Measurements from ENCODE around the gene NXPH3. TPM values are rescaled to one million over a fixed set of nuclear protein-coding genes. Genes with fewer than 3 reads are reported as not detected.
"Not testable (repeated sequence)": the region's sequence is repeated elsewhere in the genome, so short reads cannot be mapped to it uniquely, and the experiment has no call there.

Gene NXPH3
- total RNA-seq, 1 donor from 2014 or later, result not detected

DNA sequence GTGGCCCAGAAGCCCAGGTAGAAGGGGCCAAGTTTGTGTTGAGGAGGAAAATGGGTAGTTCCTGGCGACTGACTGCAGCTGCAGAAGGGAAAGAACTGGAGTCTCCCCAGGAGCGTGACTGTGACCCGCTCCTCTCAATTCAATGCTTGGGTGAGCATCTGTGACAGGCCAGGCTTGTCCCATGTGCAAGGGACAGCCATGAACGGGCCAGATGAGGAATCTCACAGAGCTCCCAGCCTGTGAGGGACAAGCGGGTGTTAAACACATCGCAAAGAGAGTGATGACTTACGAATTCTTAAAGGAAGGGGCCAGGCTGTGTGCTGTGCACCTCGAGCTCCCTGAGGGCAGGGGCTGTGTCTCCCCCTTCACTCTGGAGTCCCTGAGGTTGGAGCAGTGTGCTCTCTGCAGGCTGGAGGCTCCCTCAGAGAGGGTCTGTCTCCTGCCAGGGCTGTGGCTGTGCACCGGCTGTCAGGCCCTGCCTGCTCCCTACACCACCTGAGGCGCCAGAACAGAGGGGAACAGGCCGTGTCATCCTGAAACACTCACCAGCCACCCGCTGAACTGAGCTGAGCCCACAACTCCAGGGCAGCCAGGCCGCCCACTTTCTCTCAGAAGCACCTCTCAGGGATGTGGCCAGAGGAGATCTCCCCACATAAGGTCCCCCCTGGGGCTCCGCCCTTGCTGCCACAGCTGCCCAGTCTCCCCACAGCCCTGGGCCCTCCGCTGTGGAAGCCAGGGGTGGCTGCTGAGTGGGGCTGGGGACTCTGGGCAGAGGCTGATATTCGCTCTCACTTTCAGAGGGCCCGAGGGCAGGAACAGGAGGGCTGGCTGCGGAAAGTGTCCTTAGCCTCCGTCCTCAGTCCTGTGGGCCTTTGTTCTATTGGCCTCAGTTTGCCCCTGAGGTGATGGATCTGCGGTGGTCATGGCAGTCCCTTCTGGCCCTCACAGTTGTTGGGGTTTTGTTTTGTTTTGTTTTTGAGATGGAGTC, 25.7 kb upstream of the NXPH3 start:
- Mint-ChIP-seq H3K27me3 (ENCODE audit: insufficient read depth) (no peaks in the 10 kb centered on the region), H3K27ac (no peak overlapping the region), H3K4me3 (no peak overlapping the region), H3K9me3 (no peaks in the 10 kb centered on the region), H3K36me3 (ENCODE audit: low read depth) (no peaks in the 10 kb centered on the region), H3K4me1 (ENCODE audit: low read depth) (no peaks in the 10 kb centered on the region)
- DNase-seq (ENCODE audit: low spot score), result no peak
- intact Hi-C loops (cut with micrococcal nuclease), result no loop called here

DNA sequence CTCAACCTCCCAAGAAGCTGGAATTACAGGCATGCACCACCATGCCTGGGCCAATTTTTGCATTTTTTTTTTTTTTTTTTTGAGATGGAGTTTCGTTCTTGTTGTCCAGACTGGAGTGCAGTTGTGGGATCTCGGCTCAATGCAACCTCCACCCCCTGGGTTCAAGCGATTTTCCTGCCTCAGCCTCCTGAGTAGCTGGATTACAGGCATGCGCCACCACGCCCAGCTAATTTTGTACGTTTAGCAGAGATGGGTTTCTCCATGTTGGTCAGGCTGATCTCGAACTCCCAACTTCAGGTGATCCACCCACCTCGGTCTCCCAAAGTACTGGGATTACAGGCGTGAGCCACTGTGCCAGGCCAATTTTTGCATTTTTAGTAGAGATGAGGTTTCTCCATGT, 24.9 kb upstream of the NXPH3 start:
- H3K36me3 Mint-ChIP-seq (ENCODE audit: low read depth); H3K4me3 Mint-ChIP-seq; H3K27me3 Mint-ChIP-seq (ENCODE audit: insufficient read depth); H3K9me3 Mint-ChIP-seq; H3K4me1 Mint-ChIP-seq (ENCODE audit: low read depth); intact Hi-C loops (cut with micrococcal nuclease); H3K27ac Mint-ChIP-seq; DNase-seq (ENCODE audit: low spot score): not testable (repeated sequence)

DNA sequence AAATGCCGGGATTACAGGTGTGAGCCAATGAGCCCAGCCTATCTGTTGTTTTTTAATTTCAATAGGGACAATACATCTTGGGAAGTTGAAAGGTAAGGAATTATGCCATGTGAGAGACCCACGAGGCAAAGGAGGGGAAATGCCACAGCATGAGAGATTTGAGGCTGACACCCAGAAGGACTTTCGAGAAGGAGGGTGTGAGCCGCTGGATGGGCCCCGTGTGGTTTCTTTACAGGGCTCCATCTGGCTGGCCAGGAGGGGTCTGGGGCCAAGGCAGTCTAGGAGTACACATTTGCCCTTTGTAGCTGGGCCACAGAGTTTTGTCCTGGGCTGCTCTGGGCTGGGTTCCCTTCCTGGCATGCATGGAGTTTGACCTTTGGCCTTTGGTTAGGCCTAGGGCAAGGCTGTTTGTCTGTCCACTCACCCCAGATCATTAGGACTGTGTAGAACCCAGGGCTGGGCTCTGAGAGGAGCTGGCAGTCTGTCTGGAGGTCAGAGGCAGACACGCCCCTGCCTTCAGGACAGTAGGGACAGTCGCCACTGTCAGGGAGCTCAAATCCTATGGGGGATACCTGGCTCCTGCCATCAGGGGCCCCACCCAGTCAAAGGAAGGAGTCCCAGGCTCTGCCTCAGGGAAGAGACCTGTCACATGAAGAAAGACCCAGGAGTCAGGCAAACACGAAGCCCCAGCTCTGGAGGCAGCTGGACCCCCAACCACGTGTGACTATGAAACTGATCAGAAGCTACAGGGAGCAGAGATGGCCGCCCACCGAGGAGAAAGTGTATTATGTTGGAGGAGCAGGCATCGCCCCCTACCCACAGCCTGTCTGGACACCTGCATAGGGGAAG, 24.2 kb upstream of the NXPH3 start:
- H3K27me3 Mint-ChIP-seq (ENCODE audit: insufficient read depth), result no peaks in the 10 kb centered on the region
- no peak overlapping the region for H3K4me3 Mint-ChIP-seq
- intact Hi-C loops (cut with micrococcal nuclease), result no loop called here
- no peak for DNase-seq (ENCODE audit: low spot score)
- no peaks in the 10 kb centered on the region for H3K9me3 Mint-ChIP-seq
- no peaks in the 10 kb centered on the region for H3K36me3 Mint-ChIP-seq (ENCODE audit: low read depth)
- H3K27ac Mint-ChIP-seq, result no peak overlapping the region
- no peaks in the 10 kb centered on the region for H3K4me1 Mint-ChIP-seq (ENCODE audit: low read depth)

DNA sequence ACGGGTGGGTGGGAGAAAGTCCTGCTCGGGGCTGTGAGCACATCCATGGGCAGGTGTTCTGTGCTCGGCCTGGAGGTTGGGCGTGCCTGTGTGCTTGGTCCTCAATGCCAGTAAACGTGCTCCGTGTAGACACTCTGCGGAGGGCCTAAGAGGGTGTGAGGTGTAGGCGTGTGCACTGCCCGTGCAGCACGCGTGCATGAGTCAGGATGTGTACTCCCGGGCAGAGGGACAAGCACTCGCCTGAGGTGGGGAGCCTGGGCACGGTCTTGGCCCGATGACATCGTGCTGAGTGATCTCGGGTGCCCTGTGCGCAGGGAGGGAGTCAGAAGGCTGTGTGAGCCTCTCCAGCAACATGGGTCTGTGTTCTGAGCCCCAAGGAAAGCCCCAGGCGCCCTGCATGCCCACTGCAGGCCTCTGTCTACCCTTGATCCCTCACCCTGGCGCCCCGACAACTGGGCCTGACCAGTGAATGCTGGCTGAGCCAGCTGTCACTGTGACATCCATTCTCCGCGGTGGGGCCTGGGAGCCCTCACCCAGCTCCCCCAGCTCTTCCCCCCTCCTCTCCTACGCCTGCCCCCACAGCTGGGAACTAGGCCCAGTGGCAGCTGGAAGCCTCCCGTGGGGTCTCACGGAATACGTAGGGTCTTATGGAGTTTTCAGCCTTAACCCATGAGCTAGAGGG, 23.5 kb upstream of the NXPH3 start:
- no peaks in the 10 kb centered on the region for H3K36me3 Mint-ChIP-seq (ENCODE audit: low read depth)
- H3K27me3 Mint-ChIP-seq (ENCODE audit: insufficient read depth), result no peaks in the 10 kb centered on the region
- H3K9me3 Mint-ChIP-seq, result no peaks in the 10 kb centered on the region
- intact Hi-C loops (cut with micrococcal nuclease), result no loop called here
- H3K4me1 Mint-ChIP-seq (ENCODE audit: low read depth), result peaks cover 3% of the 10 kb centered on the region
- no peak overlapping the region for H3K4me3 Mint-ChIP-seq
- no peak for DNase-seq (ENCODE audit: low spot score)
- no peak overlapping the region for H3K27ac Mint-ChIP-seq

DNA sequence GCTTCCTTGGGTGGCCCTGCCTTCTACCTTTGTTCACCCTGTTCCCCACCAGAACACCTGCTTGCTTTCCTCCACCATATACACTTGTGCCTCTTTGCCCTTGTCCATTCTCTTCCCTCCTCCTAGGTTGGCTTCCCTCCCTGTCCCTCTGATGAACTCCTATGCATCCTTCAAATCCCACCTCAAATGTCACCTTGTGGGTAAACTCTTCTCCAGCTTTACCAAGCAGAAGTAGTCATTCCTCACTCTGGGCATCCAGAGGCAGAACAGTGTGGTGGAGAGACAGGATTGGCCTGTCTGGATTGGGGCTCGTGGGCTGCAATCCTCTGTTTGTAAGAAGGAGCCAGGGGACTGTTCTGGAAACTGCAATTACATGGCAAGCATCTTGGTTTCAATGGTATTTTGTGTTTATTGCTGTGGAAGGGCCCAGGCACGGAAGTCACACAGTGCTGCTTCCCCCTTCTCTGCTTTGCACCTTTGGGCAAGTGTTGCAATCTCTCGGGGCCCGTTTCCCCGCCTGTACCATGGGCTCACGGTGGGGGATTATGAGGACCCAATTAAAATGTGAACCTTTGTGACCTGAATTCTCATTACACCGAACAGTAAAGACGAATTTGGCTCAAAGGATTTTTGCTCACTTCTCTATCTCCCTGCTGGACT, 21.9 kb upstream of the NXPH3 start:
- no peaks in the 10 kb centered on the region for H3K9me3 Mint-ChIP-seq
- H3K27me3 Mint-ChIP-seq (ENCODE audit: insufficient read depth), result peaks cover 3% of the 10 kb centered on the region
- no peak overlapping the region for H3K4me3 Mint-ChIP-seq
- H3K27ac Mint-ChIP-seq, result no peak overlapping the region
- peaks cover 9% of the 10 kb centered on the region for H3K4me1 Mint-ChIP-seq (ENCODE audit: low read depth)
- no peak for DNase-seq (ENCODE audit: low spot score)
- intact Hi-C loops (cut with micrococcal nuclease), result no loop called here
- no peaks in the 10 kb centered on the region for H3K36me3 Mint-ChIP-seq (ENCODE audit: low read depth)

DNA sequence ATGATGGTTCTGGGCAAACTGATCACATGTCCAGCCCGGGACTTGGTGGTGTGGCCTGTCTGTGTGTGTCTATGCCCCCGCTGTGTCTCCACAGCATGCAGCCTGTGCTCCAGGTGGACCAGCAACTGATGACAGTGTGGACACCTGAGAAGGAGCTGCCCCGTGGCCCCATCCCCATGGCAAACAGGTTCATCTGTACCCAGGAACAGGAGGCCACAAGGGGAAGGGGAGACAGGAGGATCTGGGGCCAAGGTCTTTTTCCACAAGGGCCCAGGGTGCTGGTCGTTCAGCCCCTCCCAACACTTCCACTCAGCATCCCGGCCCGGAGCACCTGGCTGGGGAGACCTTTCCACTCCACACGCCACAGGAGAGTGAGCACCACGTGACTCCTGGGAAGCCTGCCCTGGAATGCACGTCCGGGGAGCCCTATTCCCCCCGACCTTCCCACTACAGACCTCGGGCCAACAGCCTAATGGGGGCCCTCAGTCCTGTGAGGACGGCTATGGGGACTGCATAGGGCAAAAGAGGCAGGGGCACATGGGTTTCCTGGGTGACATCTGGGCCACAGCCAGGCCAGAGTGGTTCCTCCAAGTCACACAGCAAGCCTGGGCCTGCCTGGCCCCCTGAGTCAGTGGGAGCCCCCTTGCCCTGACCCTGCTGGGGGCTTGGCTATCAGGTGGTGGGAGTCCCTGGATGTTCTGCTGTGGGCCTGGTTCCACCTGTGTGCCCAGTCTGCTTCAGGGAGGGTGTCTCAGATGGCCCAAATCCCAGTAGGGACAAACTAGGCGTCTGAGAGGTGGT, 20.8 kb upstream of the NXPH3 start:
- H3K4me3 Mint-ChIP-seq, result no peak overlapping the region
- no peaks in the 10 kb centered on the region for H3K9me3 Mint-ChIP-seq
- no peaks in the 10 kb centered on the region for H3K36me3 Mint-ChIP-seq (ENCODE audit: low read depth)
- H3K27ac Mint-ChIP-seq, result no peak overlapping the region
- H3K27me3 Mint-ChIP-seq (ENCODE audit: insufficient read depth), result peaks cover 3% of the 10 kb centered on the region
- H3K4me1 Mint-ChIP-seq (ENCODE audit: low read depth), result peaks cover 9% of the 10 kb centered on the region
- intact Hi-C loops (cut with micrococcal nuclease), result no loop called here
- DNase-seq (ENCODE audit: low spot score), result no peak

DNA sequence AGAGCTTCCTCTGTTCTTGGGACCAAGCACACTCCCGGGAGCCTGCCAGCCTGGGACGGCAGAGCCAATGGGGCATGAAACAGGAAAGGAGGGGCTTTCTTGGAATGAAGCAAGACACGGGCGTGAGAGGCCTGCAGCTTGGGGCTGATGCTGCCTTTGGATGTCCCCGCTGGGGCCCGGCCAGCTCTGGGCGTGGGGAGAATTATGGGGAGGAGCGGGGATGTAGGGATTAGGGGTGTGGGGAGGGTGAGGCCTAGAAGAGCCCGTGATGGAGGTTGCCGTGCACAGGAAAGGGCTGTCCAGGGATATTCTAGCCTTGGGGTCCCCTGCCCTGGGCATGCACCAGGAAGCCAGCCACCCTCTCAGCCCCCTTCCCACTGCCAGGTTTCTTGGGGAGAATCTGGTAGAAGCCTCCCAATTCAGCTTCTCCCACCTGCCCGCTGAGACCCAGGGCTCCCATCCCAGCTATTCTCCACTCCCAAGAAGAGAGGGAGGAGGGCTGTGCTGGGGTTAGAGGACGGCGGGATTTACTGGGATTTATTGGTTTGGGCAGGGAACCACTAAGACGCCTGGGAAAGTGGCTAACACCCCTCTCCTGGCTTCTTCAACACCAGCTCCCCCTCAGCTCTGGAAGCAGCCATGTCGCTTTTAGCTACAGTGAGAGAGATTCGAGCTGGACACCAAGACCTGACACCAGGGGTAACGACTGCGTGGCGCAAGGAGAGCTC, 20.0 kb upstream of the NXPH3 start:
- H3K36me3 Mint-ChIP-seq (ENCODE audit: low read depth), result no peaks in the 10 kb centered on the region
- H3K9me3 Mint-ChIP-seq, result no peaks in the 10 kb centered on the region
- DNase-seq (ENCODE audit: low spot score), result no peak
- H3K27ac Mint-ChIP-seq, result no peak overlapping the region
- intact Hi-C loops (cut with micrococcal nuclease), result loop anchor here (1.0 kb wide), 4 partner anchors 59 to 240 kb away; no protein-coding TSS in a partner anchor
- peaks cover 4% of the 10 kb centered on the region for H3K27me3 Mint-ChIP-seq (ENCODE audit: insufficient read depth)
- H3K4me1 Mint-ChIP-seq (ENCODE audit: low read depth), result peaks cover 9% of the 10 kb centered on the region
- no peak overlapping the region for H3K4me3 Mint-ChIP-seq

DNA sequence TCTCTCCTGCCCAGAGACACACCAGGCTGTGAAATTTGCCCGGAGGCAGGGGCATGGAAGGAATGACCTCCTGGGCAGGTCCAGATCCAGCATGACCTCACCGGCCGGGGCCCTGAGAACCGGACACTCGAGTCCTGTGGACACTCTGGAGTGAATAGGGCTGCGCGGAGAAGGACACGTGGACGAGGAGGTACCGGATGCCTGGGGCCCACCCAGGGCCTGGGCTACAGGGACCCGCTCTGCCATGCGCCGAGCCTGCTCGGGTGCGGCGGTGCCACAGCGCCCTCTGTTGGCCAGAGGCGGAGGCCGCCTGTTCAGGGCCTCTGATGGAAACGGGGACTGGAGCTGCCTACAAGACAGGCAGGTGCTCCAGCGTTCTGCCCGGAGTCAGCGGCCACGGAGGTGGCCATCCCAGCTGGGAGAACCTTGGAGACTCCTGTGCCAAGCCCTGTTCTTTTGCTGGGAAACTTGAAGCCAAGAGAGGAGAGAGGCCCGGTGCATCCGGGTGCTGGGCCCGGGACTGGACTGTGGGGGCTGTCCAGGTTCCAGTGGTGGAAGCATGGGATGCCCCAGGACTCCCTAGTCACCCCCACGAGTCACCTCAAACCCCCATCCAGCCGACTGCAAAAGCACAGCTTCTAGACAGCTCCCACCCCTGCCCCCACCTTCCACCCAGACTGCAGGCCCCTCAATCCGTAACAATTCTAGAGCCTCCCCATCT, 19.3 kb upstream of the NXPH3 start:
- intact Hi-C loops (cut with micrococcal nuclease), result loop anchor here (1.0 kb wide), 4 partner anchors 60 to 241 kb away; no protein-coding TSS in a partner anchor
- Mint-ChIP-seq H3K27ac (no peak overlapping the region), H3K36me3 (ENCODE audit: low read depth) (no peaks in the 10 kb centered on the region), H3K9me3 (no peaks in the 10 kb centered on the region), H3K4me1 (ENCODE audit: low read depth) (peaks cover 9% of the 10 kb centered on the region), H3K27me3 (ENCODE audit: insufficient read depth) (peaks cover 5% of the 10 kb centered on the region), H3K4me3 (no peak overlapping the region)
- DNase-seq (ENCODE audit: low spot score), result peak; percentile 77

DNA sequence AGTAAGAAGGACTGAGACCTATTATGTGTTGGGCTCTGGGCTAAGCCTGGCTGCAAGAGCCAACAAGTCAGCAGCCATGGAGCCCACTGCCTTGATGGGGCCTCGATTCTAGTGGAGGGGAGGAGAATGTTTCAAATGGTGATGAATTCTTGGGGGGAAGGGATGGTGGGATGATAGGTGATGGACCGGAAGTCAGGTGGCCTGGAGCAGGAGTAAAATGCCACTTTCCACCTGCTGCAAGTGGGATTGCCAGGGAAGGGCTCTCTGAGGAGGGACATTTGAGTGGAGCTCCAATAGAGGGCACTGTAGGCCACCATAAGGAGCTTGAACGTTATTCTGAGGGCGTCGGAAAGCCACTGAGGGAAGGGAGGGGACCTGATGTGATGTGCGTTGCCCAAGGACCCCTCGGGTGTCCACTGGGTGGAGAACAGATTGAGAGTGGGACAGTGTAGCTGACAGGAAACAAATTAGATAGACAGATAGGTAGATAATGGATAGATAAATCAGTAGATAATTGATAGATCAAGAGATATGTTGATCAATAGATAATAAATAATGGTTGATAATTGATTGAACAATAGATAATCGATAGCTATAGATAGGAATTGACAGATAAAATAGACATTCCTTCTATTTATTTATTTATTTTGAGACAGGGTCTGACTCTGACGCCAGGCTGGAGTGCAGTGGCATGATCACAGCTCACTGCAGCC, 18.2 kb upstream of the NXPH3 start:
- no peaks in the 10 kb centered on the region for H3K36me3 Mint-ChIP-seq (ENCODE audit: low read depth)

DNA sequence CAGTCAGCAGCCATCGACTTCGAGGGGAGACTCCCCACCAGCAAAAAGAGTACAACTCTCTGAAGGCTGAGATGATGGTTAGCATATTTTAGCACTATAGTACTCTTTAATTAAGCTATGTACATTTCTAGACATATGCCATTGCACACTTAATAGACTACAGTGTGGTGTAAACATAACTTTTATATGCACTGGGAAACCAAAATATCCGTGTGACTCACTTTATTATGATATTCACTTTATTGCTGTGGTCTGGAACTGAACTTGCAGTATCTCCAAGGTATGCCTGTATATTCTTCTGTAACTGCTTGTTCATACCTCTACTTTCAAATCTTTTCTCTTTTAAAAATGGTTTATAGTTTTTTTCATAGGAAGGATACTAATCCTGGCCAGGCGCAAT, 11.0 kb upstream of the NXPH3 start:
- DNase-seq (ENCODE audit: low spot score), result no peak
- Mint-ChIP-seq H3K27ac (no peak overlapping the region), H3K4me1 (ENCODE audit: low read depth) (peaks cover 24% of the 10 kb centered on the region), H3K36me3 (ENCODE audit: low read depth) (no peaks in the 10 kb centered on the region), H3K4me3 (no peak overlapping the region), H3K9me3 (no peaks in the 10 kb centered on the region), H3K27me3 (ENCODE audit: insufficient read depth) (peaks cover 20% of the 10 kb centered on the region)
- intact Hi-C loops (cut with micrococcal nuclease), result no loop called here

More for the DNA sequence above, 18.2 kb upstream of the NXPH3 start:
- intact Hi-C loops (cut with micrococcal nuclease), result loop anchor here (1.0 kb wide), 1 partner anchor 9 kb away; no protein-coding TSS in a partner anchor
- H3K27ac Mint-ChIP-seq, result no peak overlapping the region
- peak; percentile 21 for DNase-seq (ENCODE audit: low spot score)
- H3K9me3 Mint-ChIP-seq, result no peaks in the 10 kb centered on the region
- H3K4me1 Mint-ChIP-seq (ENCODE audit: low read depth), result peaks cover 9% of the 10 kb centered on the region
- H3K27me3 Mint-ChIP-seq (ENCODE audit: insufficient read depth), result peaks cover 9% of the 10 kb centered on the region
- H3K4me3 Mint-ChIP-seq, result no peak overlapping the region

Data from activated T-helper 1 cell treated with anti-CD3 and anti-CD28 coated beads, Interleukin-12 subunit alpha, Interleukin-12 subunit beta, Interleukin-2, Interleukin-4 antibody, amounts not matched to agents 30 ng/mL and 10 ng/mL and 1 ng/mL, durations not matched to agents 14 hours and 24 hours and 36 hours (primary cell).